Measurements from ENCODE around the gene TRIM8.

DNA sequence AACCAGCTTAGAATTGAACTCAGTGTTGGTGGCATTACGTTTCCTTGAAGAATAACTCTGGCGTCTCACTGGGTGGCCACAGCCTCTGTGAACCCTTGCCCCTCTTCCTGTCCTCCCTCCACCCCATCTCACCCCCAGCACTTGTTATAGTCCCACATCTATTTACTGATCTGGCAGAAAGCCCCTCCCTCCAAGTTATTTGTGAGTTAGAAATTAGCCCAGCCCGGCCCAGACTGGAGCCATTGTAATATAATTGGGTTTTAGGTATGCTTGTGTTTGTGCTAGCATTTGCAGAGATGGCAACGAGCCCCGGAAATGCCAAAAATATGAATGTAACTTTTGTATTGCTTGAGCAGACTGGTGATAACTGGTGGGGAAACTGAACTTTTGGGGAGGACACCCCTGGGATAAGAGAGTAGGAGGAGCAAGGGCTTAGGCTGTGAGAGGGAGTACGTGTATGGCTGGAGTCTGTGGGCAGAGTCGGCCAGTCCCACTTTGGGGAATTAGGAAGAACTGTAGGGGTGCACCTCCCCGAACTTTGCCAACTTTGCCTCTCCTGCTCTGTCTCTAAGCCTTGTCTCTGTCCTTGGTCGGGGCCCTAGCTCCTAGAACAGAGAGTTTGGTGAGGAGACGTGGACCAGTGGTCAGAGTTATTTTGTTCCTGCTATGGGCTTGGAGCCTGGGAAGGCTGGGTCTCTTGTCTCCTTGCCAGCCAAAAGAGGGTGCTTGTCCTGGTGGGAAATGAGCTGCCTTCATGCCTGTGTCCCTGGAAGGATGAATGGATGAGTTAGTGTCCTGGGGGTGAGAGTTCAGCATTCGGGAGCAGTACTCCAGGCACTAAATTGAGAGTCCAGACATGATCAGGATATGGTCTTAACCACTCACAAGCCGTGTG lies 19.3 kb upstream of the TRIM8 start:
- no peak for TF ChIP-seq EP300 (IDR thresholded peaks at IDR 0.05; ENCODE audit: borderline replicate concordance)
- TF ChIP-seq TAF1 (IDR thresholded peaks at IDR 0.05; ENCODE audit: low read depth), result no peak
- no peak for TF ChIP-seq EGR1 (IDR thresholded peaks at IDR 0.05)
- no peak for TF ChIP-seq MAX (IDR thresholded peaks at IDR 0.05)
